NCI-H510A (cell line): ENCODE results near the gene ZNF850.
A peak's percentile ranks its signal among the peaks of the same experiment; 100 is the strongest.

Experiments used
- DNase-seq: peaks from one replicate; lab custom pipeline; 2025; lab: John Stamatoyannopoulos, UW

Gene ZNF850

DNA sequence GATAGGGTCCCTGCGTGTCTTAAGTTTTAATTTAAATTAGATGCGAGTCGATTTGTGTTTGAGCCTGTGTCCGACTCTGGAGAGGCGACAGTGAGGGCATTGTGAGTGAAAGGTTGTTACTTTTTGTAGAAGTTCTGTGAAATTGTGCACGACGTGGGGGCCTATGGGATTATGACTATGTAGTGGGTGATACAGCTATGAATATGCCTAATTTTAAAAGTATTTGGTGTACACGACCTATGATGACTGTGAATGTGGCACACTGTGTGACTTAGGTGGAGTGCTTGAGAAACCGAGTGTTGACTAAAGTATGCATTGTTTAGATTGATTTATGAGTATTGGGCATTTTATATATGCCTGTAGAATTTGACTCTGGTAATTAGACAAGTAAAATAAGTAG, 84.5 kb downstream of the ZNF850 start:
- no peak for DNase-seq

DNA sequence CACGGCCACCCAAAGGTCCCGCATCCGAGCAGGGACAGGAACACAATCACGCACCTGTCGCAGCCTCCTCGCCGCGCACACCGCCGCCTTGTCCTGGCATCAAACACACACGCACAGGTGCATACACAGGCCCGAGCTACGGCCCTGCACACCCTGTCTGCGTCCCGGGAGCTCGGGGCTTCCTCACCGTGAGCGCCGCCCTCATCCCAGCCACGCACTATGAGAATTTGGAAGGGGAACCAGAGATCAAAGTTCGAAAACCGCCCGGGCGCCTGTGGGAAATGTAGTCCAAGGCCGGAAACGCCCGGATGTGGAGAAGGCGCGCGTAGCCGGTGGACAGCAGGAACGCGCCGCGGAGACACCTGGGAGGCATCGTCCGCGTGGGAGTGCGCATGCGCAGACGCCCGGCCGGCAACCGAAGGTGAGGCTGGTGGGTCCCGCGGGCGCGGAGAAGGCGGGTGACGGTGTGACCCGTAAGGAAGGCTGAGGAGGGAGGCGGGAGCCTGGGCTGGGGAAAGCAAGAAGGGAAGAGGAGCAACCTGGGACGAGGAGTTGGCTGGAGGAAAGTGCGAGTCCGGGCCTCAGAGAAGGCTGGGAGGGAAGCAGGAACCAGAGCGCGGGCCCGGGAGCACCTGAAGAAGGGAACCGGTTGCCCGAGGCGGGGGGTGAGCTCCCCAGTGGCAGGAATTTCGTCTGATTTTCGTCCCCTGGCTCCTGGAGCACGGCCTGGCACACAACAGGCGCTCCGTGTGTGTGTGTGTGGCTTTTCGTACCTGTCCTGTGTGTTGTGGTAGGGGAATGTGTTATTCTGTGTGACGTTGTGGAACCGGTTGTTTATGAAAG, 85.2 kb downstream of the ZNF850 start, which contains the start of gene ZNF567:
ZNF567 (plus strand) TSS at position 399 of the 843 bp plus-strand sequence. CDS start 7,256 bp downstream, outside the sequence.
- peak; percentile 91 for DNase-seq

DNA sequence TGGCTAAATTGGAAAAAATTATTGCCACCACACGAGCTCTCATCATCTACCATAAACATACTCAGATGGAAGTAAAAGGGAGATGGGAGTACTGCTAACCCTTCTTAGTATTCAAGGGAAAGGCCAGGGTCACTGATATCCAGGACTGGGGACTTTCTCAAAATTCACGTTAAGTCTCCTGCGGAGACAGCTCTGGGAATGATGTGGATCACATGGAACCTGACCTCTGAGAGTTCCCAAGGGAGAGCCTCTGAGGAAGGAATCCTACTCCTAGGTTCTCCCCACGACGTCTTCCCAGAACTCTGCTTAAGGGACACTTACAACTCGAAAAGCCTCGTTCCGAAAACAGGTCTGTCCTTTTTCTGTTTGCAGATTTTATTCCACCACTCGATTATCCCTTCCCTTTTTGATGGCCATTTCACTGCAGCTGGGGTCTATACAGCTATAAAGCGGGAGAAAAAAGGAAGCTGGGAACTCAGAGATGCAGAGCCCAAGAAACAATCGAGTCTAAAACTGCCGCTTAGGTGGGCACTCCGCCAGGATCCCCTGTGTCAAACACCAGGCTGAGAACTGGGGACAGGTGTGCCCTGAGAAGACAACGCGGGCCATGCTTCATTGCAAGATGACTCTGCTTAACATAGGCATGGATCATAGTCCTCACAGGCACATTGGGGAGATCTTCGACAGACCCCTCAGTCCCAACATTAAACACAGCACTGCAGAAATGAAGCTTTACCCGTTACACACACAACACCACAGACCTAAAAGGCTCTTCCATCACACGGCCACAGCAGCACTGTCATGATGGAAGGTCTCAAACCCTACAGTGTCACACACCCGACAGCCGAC, 86.0 kb downstream of the ZNF850 start:
- DNase-seq: no peak

DNA sequence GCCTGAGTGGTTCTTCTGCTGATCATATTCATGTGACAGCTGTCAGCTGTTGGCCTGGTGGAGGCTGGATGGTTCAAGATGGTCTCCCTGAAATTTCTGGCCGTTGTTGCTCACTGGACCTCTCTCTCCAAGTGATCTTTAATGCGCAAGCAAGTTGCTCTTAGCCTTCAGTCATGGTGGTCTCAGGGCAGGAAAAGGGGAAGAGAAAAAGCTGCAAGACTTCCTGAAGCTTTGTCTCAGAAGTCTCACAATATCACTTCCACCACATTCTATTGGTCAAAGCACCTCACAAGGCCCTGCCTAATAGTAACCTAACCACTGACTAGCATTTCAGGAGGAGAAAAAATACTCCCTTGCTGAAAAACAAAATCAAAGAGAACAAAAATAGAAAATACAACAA, 86.8 kb downstream of the ZNF850 start:
- no peak for DNase-seq

DNA sequence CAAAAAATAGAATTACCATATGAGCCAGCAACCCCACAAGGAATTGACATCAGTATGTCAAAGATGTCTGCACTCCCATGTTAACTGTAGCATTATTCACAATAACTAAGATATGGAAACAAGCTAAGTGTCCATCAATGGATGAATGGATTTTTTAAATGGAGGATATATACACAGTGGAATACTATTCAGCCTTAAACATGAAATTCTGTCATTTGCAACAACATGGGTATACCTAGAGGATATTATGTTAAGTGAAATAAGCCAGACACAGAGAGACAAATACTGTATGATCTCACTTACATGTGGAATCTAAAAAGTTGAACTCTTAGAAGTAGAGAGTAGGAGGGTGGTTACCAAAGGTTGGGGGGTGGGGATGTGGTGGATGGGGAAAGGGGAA, 93.2 kb downstream of the ZNF850 start:
- no peak for DNase-seq

DNA sequence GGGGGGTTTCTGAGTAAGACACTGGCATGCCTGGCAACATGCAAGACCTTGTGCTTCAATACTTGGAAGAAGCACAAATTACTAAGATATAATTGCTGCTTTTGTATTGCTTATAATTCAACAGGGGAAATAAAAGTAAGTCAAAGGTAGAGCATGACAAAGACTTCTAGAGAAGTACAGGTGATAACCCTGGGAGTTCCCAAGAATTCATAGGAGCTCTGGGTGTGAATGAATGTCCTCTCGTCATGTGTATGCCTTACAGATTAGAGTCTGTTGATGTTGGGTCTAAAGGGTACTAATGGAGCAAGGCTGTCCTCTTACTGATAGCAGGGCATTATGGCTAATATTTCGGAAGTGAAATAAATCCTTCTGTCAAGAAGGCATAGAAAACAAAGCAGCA, 98.4 kb downstream of the ZNF850 start:
- DNase-seq: no peak

DNA sequence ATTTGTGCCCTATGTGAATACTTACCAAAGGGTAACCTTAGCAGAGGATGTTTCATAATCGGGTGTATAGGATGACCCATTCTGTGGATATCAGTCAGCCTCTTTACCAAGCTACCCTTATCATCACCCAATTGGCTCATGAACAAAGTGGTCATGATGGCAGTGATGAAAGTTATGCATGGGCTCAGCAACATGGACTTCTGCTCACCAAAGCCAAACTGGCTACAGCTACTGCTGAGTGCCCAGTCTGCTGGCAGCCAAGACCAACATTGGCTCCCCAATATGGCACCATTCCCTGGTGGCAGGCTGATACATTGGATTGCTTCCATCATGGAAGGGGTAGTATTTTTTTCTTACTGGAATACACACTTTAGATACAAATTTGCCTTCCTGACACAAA, 100.2 kb downstream of the ZNF850 start:
- no peak for DNase-seq

DNA sequence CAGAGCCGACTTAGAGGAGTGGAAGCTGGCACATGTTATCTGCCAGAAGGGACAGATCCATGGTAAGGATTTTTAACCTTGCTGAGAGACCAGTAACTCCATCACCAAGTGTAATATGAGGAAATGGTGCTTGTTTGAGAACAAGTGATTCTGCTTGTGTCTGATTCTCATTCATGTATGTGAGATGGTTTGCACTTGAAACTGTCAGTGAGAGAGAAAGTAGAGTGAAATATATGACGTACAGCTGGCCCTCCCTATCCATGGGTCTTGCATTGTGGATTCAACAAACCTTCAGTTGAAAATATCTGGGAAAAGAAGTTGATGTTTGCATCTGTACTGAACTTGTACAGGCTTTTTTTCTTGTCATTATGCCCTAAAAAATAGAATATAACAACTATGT, 104.0 kb downstream of the ZNF850 start:
- DNase-seq: no peak

DNA sequence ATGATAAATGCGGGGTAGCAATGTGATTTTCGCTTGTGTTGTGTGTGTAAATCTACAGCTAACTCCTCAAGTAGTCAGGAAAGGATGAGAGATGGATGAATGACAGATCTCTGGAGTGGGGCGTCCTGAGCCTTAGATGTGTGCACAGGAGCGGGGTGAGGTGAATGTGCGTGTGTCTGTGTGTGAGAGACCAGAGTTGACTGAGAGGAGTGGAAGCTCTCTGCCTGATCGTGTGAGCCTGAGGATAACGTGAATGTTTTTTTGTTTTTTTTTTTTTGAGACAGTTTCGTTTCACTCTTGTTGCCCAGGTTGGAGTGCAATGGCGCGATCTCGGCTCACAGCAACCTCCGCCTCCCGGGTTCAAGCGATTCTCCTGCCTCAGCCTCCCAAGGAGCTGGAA, 106.8 kb downstream of the ZNF850 start:
- DNase-seq: no peak
